Measurements from ENCODE around the gene CTXN1.
"Not testable (repeated sequence)": the region's sequence is repeated elsewhere in the genome, so short reads cannot be mapped to it uniquely, and the experiment has no call there.

Gene CTXN1

GRCh38 chr19:7899751-7900378 is 26.1 kb downstream of the CTXN1 start:
- no peak for DNase-seq (ENCODE audit: low spot score)

GRCh38 chr19:7898967-7899366 is 27.0 kb downstream of the CTXN1 start:
- no peak for DNase-seq (ENCODE audit: low spot score)

DNA sequence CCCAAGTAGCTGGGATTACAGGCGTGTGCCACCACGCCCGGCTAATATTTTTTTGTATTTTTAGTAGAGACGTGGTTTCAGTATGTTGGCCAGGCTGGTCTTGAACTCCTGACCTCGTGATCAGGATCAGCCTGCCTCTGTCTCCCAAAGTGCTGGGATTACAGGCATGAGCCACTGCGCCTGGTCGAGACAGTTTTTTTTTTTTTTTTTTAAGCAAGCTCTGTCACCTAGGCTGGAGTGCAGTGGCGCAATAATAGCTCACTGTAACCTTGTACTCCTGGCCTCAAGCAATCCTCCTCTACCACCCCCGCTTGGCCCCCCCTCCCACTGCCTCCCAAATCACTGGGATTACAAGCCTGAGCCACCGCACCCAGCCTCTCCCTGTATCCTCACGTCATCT is 28.6 kb downstream of the CTXN1 start:
- no peak for DNase-seq (ENCODE audit: low spot score)

- no peak for DNase-seq (ENCODE audit: low spot score)
Observed at GRCh38 chr19:7895565-7895964, 30.4 kb downstream of the CTXN1 start.

DNA sequence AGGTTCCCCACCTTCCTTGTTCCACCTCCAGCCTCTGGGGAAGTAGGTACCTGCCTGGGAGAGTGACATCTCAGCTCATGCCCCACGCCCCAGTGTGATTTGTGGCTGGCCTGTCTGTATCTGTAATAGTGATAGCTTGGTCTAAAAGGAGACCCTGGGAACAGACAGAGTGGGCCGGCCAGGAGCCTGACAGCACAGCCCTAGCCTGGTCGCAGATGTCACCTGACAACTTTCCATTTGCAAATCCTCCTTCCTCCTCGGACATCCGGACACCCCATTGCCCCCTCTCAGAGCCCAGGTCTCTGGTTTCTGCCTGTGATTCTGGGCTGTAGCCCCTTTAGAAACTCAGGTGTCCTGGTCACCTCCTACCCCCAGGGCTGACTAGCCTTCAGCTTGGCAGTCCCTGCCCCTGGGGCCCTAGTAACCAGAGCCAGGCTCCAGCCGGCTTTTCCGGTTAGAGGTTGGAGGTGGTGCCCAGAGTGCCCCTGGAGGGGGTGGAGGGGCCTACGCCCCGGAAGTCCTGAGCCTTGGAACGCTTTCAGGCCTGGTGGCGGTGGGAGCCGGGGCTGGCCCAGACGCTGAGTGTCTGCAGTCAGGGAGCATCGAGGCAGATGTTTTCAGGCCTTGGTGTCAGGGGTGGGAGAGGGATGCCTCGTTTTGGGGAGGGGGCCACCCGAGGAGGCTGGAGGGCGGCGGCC is 31.2 kb downstream of the CTXN1 start:
- no peak for DNase-seq (ENCODE audit: low spot score)

DNA sequence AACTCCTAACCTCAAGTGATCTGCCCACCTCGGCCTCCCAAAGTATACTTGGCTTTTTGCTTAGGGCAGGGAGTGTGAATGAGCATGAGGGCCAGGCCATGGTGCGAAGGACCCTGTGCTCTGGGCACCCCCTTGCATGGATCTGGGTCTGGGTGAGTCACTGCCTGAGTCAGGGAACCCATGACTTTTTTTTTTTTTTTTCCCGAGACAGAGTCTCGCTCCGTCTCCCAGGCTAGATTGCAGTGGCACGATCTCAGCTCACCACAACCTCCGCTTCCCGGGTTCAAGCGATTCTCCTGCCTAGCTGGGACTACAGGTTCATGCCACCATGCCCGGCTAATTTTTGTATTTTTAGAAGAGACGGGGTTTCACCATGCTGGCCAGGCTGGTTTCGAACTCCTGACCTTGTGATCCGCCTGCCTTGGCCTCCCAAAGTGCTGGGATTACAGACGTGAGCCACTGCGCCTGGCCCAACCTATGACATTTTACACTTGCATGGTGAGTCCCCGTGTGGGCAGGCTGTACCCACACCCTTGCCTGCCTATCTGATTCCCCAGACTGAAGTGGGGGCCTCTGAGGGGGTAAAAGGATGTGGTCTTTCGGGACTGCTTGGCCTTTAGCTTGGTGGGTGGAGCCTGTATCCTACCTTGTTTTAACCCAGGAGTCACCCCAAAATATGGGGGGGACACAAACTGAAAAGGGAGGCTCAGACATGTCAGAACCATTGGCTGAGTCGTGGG is 32.4 kb downstream of the CTXN1 start:
- not testable (repeated sequence) for DNase-seq (ENCODE audit: low spot score)

DNA sequence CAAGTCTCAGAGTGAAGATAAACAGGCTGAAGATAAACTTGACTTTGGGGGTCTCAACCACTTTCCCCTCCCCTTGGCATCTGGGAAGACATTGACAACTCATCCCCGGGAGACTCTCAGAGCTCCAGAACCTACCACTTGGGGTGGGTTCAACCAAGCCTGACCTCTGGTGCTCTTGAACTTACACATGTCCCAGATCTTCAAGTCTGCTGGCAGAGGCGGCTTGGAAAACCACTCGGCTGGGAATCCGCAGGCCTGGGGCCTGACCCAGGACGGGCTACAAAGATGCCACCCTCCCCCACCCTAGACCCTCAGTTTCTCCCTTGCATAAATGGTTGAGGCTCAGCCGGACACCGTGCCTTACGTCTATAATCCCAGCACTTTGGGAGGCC is 37.1 kb downstream of the CTXN1 start:
- no peak for DNase-seq (ENCODE audit: low spot score)

DNA sequence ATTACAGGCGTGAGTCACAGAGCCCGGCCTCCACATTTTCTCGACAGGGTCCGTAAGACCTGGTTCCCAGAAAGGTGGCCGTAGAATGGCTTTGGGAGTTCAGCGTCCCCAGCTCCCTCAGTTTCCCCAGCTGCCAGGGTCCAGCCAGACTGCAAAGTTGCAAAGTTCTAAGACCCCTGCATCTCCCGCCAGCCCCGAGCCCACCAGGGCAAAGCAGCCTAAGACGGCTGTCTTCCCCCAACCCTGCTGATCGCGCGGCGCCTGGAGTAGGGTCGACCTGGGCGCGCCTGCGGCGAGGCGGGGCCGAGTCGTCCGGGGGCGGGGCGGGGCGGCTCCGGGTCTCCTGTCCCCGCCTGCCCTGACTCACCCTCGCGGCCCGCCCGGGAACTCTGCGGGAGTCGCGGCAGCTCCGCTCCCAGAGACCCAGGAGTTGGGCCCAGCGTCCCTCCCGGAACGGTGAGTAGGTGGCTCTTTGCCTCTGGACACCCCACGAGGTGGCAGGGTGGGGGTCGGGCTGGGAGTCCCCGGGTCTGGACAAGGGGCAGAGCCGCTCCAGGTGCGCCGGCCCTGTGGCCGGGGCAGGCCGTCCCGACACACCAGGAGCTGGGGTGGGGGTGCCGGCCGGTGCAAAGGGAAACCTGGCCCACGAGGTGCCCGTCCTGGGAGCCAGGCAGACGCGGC is 37.6 kb downstream of the CTXN1 start, which contains the start of gene LRRC8E:
TSS of gene LRRC8E (plus strand) at position 366 of the 681 bp plus-strand sequence. CDS start 7,094 bp downstream, outside the sequence.
- DNase-seq (ENCODE audit: low spot score): peak; percentile 80

DNA sequence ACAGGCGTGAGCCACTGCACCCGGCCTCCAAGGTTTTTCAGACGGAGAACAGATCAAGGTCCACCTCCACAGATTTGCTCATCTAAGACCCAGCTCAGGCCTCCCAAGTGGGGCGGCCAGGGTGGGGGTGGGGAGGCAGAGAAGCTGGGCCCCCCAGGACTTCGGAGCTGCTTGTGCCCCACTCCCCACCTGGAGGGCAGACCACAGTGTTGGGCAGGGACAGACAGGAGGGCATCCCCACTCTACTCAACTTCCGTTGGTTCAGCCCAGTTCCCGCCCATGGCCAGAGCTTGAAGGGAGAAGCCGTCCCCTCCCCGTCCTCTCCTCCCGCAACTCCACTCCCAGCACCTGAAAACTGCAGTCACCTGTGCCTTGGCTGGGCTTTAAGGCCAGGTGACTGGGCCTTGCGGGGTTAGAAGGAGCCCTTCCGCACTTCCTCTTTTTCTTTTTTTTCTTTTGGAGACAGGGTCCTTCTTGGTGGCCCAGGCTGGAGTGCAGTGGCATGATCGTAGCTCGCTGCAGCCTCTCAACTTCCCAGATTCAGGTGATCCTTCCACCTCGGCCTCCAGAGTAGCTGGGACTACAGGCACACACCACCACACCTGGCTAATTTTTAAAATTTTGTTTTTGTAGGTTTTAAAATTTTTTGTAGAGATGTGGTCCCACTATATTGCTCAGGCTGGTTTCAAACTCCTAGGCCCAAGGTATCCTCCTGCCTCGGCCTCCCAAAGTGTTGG is 38.4 kb downstream of the CTXN1 start:
- no peak for DNase-seq (ENCODE audit: low spot score)

- DNase-seq (ENCODE audit: low spot score): no peak
Observed at GRCh38 chr19:7885818-7886217, 40.1 kb downstream of the CTXN1 start.

- no peak for DNase-seq (ENCODE audit: low spot score)
Observed at GRCh38 chr19:7883796-7884570, 42.0 kb downstream of the CTXN1 start.

DNA sequence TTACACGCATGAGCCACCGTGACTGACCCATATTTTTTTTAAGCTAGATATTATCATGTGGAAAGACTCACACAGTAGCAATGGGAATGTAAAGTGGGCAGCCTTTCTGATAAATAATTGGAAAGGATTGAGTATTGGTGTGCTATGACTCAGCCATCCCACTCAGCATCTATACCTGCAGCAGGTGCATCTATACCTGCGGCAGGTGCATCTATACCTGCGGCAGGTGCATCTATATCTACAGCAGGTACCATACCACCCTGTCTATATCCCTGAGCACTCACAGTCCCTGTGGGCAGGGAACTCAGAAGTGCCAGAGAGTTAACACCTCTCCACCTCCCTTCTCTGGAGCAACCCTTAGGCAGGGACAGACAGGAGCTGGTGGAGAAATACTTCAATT is 42.8 kb downstream of the CTXN1 start:
- no peak for DNase-seq (ENCODE audit: low spot score)

GRCh38 chr19:7881910-7882309 is 44.0 kb downstream of the CTXN1 start:
- DNase-seq (ENCODE audit: low spot score): no peak

DNA sequence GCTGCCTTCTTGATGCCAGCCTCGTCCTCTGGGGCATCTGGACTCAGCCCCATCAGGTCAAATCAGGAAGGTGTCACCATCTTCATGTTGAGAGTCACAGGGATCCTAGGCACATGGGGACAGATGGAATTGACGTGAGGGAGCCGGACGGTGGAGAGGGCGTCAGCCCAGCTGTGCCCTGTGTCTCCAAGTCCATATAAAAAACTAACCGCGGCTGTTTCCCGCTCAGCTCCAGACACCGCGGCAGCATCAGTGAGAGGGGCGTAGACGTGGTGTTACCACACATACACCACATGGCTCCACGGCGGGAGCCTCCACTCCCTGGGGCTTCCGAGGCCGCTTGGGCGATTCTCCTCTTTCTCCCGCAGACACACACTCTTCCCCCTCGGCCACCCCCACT is 46.1 kb downstream of the CTXN1 start:
- DNase-seq (ENCODE audit: low spot score): no peak

DNA sequence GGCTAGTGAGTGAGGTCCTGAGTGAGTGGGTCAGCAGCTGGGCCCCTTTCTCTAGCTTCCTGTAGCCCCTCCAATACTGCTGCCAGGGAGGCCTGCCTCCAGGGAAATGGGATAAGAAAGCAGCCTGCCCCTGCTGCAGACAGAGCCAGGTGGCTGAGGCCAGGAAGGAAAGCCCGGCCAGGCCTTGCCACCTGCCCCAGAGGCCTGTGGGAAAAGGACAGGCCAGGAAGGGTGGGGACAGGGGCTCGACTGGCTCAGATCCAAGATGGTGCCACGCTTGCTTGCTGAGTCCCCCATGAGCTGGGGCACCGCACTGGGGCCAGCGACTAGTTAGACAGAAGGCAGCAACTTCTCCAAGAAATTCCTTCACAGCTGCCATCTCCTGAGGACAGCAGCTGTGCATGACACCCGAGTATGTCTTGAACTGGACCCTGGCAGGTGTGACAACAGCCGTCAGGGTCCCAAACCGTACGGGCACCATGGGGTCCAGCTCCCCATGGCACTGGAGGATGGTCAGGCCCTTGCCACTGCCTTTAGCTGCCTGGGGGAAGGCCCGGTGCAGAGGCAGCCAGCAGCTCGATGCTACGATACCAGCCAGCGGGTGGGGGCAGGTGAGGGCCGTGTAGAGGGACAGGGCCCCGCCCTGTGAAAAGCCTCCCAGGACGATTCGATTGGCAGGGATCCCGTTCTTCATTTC is 46.7 kb downstream of the CTXN1 start:
- no peak for DNase-seq (ENCODE audit: low spot score)

GRCh38 chr19:7877249-7877836 is 48.6 kb downstream of the CTXN1 start:
- DNase-seq (ENCODE audit: low spot score): no peak

- DNase-seq (ENCODE audit: low spot score): no peak
Observed at GRCh38 chr19:7874897-7875273, 51.0 kb downstream of the CTXN1 start.

Measured in hepatic stellate cell (primary cell).